GM19467 (cell line): ENCODE results near the gene STPG4.
"Not testable (repeated sequence)": the region's sequence is repeated elsewhere in the genome, so short reads cannot be mapped to it uniquely, and the experiment has no call there.

Source experiments
- ATAC-seq: cut with Tn5 transposase; IDR thresholded peaks from one replicate; pipeline ENCODE4 v1.9.1; 2021; ENCODE audit warnings: mild to moderate bottlenecking, moderate library complexity; ENCODE audit not compliant: unreplicated experiment

STPG4 gene, protein sequence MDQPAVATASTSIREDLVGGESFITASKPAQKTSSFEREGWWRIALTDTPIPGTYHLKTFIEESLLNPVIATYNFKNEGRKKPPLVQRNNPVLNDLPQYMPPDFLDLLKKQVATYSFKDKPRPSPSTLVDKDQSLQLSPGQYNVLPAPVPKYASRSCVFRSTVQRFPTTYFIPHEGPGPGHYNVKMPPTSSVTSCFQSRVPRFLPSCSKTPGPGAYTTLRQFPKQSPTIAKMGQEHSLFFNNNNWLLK

DNA sequence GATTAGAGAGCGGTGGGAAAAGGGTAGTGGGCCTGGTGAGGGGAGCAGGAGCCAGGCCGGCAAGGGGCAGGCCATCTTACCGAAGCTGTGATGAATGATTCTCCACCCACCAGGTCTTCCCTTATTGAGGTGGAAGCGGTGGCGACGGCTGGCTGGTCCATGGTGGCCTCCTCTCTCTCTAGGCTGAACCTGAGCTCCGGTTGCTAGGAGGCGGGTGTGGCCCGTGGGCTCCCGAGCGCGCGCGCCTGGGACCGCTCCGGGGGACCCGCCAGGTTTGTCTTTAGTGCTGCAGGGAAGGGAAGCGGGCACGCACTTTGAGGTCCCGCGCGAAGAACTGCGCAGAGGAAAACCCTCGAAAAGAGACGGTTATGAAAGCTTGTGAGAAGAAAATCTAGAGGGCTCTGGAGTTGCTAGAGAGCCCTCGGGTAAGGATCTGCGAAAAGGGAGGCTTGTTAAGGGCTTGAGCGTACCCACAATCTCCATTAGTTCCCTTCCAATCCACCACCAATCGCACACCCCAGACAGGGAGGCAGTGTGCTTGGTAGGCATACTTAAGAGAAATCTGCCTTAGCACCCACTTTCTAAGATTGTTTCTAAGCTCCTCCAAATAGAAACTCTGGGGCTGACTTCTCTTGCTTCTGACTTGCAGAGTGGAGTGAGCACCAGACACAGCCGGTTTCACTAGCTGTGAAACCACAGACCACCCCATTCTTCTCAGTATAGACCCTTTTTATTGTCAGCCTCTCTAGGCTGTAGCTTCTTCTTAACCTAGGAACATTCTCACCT is at the start of gene STPG4:
Gene STPG4 (minus strand): TSS at position 218 of the 786 bp plus-strand sequence. CDS start 57 bp downstream, at position 161.
- no peak for ATAC-seq

DNA sequence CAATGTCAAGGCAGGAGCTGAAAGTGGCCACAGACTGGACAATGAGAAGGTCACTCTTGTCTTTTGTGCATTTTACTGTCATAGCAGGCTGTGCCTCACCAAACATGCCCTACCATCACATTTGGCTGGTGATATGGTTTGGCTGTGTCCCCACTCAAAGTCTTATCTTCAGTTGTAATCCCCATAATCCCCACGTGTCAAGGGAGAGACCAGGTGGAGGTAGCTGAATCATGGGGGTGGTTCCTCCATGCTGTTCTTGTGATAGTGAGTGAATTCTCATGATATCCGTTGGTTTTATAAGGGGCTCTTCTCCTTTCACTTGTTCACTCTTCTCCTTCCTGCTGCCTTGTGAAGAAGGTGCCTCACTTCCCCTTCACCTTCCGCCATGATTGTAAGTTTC is 49.6 kb upstream of the STPG4 start:
- ATAC-seq = no peak

DNA sequence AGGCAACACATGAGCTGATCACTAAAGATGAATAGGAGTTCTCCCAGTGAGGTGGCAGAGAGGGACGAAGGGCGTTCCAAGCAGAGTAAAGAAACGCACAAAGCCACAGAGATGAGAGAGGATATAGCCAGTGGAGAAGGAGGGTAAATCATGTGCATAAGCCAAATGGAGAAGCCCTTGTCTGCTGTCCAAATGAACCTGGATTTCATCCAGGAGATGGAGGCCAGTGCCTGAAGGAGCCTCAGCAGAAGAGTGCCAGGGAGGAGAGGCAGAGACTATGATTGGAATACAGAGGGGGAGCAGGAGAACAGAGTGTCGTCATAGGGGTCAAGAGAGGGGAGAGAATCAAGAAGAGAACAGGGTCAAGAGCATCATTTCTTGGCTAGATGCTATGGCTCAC is 48.9 kb upstream of the STPG4 start:
- no peak for ATAC-seq

DNA sequence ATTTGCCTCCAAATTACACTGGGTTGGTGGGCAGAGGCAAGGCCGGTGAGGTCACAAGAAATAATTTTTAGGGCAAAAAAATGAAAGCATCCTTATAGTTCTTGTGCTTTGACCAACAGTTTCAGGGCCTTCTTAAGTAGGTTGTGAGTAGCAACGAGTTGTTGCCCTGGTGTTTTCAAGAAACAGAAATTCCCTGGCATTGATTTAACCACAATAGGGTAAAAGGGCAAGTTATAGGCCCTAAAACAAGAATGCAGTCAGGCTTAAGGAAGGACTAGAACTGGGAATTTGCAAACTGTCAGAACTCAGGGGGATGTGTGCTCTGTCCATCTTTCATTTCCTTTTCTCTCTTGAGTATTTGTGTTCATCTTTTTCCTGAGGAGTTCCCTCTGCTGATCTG is 46.1 kb upstream of the STPG4 start:
- ATAC-seq = no peak

DNA sequence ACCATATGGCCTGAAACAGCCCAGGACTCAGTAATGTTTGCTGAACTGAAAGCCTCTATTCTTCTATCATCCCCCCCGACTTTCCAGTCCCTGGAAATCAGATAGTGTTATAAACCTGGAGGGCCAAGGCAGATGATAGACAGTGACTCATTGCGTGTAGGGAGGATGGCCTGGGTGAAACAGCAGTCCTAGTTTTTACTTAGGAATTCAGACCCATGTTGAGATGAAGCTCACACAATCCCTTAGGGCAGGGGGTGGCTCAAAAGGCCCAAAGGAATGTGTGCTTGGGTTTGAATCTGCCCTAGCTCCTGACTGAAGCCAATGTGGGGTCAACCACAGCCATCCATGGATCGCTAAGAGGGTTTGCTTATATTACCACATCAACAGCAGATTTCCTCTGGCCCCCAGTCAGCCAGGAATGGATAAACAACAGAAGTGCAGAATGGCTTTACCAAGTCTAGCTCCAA is 43.9 kb upstream of the STPG4 start:
- no peak for ATAC-seq

DNA sequence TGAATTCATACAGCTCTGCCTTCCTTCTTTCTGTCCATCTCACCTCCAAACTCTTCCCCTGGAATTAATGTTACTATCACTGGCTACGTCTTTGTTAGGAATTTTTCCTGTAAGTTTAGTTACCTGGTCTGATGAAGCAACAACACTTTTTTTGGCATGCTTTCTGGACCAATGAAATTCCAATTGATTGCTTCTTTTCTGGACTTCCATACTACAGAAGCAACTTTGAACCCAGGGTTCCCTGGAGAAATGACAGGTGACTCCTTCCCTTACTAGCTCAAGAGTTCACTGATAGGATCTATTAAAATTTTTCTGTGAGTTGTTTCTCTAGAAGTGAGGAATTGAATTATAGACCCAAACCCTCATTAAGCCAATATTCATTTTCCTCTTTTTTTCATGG is 41.4 kb upstream of the STPG4 start:
- ATAC-seq = no peak

DNA sequence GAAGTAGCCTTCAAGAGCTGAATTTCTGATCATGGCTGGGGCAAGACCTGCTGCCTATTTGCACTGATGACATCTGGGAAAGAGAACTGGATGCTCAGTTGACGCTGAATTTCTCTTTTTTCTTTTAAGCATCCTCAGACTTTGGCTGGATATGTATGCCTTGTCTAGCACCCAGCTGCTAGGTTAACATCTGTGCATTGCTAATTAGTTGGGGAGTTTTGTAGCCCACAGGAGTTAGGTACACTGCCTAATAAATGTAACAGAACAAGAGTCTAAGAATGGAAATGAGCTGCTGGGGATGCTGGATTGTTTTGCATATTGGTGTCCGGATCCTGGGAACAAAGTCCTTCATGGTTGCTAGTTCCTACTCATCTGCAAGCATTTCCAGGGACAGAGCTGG is 40.9 kb upstream of the STPG4 start:
- ATAC-seq = no peak

DNA sequence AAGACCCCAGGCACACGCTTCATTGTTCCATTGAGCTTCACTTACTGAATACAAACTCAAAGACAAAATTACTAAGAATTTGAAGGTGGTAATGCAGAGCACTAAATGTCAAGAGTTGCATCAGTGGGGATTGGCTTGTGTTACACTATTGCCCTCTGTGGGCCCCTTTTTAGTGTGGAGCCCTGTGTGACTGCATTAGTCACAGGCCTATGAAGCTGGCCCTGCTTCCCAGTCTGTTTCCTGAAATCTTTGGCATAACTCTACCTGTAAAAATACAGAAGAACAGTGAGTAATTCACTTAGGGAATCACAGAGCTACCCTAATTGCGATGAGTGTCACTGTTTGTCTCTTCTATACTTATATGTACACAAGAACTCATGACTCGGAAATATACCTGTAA is 40.0 kb upstream of the STPG4 start:
- ATAC-seq = no peak

DNA sequence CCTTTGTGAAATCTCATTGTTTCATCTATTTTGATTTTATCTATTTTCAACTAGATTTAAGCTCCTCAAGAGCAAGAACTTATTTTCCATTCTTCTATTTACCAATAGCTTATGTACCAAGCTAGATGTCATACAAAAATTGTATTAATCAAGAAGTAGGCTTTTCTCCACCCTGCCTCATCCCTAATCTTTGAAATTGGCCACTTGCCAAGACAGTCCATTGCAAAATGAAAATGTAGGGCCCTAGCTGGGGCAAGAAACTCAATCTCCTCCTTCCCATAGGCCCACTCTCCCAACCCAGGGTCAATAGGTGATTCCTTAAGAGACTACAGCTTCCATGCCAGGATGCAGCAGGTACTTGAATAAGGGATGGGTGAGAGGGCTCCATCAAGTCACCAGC is 39.3 kb upstream of the STPG4 start:
- no peak for ATAC-seq

DNA sequence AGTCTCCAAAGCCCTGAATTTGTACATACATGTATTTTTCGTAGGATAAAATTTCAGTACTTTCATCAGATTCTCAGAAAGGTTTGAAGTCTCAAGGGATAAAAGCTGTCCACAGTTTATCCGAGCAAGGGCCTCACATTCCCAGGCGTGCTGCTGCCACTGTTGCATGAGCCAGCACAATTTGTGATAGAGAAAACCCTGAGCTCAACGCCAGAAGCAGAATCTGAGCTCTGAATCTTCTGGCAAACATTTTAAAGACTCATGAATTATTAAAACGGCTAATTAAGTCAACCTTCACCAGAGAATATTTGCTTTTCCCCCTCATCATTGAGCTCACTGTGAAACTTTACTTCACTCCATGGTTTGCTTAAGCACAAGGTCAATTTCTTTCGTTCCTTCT is 38.5 kb upstream of the STPG4 start:
- ATAC-seq = no peak

DNA sequence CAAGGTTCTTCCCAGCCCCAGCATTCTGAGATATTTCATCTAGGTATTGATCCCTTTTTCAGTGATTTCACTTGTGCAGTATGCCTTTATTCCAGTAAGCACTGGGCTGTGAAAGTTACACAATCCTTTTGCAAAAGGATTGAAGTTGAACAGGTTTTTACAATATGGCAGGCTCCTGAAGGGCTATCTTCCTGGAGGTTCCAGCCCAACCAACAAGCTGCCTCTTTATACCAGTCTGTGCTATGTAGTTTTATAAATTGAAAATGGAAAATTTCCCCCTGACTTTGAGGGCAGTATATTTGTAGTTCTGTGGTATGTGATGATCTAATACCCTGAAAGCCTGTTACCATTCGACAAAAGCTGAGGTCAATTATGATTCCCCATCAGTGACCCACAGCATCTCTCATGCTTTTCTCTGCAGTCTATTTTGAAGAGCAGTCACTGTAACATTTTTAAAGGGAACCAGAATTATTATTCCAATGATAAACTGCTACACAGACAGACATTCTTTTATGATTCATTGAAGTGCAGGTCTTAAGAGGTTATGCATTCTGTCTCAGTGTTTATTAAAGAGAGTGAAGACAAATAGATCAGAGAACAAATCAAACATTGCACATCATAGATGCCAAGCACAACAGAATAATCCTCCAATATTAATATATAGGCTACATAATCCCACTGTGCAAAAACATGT is 35.2 kb upstream of the STPG4 start:
- ATAC-seq = no peak

DNA sequence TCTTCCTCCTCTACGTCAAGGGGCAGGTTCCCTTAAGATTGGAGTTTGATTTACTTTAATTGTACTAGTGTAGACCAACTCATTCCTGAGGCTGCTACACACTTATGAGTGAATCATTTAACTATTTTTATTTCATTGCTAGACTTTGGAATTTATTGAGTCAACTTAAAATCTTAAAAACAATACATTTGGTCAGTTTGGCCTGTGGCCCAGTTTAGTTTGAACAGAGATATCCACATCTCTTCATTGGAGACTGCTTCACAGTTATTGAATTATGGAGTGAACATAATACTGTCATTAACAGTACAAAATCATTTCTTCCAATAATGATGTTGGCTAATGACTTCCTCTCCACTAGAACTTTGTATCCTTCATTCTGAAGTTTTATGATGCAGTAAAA is 34.5 kb upstream of the STPG4 start:
- no peak for ATAC-seq

DNA sequence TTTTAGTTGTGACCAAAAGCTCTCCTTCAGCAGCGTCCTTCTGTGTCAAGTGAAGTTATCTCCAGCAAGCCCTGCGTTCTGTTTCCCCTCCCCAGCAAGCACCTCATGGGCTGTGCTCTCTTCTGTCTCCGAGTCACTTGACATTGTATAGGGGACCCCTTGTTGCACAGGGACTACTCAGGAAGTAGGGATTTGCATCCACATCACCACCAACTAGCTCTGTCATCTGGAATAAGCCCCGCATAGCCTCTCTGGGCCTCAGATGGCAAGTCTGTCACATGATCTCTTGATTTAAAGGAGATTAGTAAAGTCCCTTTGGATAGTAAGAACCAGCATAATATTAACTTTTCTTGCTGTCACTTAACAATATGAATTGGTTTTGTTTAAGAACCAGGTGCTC is 32.0 kb upstream of the STPG4 start:
- ATAC-seq = no peak

DNA sequence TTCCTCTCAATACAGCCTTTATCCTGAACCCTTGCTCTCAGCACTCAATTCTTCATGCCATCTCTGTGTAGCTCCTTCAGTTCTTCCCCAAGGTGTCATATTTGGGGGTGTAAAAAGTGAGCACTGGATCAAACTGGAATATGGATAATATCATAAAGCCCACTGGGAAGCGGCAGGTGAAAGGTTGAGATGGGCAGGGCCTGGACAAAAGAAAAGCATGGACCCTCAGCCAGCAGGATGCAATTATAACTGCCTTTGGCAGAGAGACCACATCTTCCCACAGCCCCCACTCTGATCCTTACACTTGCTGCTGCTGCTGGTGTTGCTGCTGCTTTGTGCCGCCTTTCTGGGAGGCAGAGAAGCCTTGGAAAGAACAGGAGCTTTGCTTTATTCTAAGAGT is 31.2 kb upstream of the STPG4 start:
- ATAC-seq = no peak

DNA sequence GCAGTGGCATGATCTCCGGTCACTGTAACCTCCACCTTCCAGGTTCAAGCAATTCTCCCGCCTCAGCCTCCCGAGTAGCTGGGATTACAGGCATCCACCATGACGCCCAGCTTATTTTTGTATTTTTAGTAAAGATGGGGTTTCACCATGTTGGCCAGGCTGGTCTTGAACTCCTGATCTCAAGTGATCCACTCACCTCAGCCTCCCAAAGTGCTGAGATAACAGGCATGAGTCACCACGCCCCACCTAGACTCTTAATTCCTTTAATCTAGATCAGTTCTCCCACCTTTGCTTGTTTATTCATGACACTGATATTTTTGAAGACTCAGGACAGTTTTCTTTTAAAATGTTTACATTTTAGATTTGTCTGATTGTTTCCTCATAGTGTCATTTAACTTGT is 30.0 kb upstream of the STPG4 start:
- ATAC-seq = not testable (repeated sequence)

DNA sequence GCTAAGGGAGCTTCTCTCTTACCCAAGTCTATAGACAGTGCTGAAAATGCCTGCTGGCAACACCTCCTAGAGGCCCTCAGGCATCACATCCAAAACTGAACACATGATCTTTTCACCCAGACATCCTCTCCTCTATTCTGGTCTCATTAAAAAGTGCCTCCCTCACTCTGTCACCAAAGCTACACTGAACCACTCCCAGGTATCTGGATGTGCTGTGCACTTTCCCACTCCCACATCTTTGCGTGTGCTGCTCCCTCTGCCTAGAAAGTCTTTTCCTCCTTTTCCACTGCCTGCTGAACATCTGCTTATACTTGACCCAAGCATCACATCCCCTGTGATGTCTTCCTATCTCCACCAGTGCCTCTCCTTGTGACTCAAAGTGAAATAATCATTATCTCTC is 26.1 kb upstream of the STPG4 start:
- no peak for ATAC-seq

DNA sequence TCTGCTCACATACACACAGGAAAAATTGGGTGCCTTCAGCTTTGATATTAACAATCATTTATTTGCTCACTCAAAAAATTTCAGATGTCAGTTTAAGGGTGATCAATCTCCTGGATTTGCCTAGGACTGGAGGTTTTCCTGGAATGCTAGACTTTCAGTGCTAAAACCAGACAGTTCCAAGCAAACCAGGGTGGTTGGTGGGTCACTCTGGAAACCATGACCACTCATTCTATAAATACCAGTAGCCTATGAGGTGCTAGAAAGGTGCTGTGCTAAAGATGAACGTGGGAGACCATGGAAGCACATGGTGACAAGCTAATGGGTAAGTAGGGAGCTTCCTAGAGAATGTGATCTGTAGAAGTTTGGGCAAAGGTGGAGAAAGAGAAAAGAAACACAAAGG is 25.4 kb upstream of the STPG4 start:
- no peak for ATAC-seq

DNA sequence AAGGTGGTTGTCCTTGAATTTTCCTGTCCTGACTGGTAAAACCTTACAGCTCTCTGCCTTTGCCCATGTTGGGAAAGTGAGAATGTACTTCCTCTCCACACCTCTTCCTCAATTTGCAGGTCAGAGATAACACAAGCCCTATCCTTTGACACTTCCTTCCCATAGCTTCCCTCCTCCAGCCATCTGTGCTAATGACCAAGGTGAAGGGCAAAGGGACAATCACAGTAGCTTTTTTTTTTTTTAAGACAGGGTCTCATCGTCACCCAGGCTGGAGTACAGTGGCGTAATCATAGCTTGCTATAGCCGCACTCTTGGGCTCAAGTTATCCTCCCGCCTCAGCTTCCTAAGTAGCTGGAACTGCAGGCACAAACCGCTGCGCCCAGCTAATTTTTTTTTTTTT is 24.3 kb upstream of the STPG4 start:
- ATAC-seq = no peak

DNA sequence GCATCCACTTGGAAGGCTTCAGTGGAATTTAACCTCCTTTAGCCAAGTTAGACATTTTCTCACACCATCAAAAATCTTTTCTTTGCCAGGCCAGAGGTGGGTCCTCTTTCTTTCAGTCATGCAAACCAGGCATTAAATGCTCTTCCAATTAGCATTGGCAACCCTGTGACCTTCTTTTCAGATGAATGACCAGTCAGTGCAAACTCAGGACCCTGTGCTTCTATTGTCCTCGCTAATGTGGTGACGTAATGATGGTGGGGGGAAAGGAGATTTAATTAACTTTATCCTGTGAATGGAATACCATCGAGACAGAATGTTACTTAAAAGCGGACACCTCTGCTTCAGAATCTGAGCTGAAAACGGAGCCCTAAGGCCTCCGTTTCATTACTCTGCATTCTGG is 23.2 kb upstream of the STPG4 start:
- no peak for ATAC-seq

DNA sequence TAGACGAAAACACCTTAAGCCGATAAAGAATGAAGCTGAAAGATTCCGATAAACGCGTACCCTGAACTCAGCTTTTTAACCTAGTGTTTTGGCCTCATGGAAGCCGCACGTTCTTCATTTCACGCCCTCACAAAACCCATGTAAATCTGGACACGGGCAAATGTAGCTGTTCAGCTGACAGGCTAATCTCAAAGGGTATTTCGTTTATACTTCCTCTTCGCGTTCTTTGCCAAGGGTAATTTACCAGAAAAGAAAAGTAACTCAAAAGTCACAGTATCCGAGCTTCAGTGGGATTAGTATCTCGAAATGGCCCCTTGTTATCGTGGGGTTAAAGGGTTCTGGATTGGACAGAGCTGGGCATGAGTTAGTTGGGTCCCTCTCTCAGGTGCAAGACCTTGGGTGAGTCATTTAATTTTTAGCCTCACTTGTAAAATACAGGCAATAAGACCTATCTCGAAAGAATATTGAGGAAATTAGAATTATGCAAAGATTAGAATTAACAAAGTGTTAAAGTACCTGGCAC is 22.0 kb upstream of the STPG4 start:
- peak; percentile 6 for ATAC-seq

DNA sequence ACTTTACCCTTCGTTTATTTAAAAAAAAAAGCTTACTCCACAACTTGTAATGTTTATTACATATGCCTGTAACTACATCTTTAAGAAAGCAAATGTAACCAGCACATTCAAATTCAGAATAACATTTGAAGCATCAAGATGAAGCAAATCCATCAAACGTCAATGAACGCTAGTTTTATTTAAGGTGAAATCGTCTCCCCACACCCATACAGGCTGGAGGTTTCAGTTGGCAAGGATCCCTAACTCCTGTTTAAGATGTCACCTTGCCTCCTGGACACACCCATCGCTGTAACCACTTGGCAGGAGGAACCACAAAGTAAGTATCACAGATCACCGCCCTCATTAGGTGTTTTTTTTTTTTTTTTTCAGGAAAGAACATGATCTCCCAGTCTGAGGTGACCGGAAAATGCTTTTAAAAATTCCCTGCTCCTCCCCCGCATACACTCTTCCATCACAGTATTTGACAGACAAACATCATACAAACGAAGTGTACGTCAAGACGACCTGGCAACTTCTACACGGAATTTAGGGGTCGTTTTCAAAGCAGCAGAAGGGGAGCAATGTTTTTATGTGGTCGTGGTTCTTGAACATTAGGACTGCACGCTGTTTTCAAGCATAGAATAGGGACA is 19.7 kb upstream of the STPG4 start:
- ATAC-seq = no peak
